ENCODE measurements around the gene EDA.

DNA sequence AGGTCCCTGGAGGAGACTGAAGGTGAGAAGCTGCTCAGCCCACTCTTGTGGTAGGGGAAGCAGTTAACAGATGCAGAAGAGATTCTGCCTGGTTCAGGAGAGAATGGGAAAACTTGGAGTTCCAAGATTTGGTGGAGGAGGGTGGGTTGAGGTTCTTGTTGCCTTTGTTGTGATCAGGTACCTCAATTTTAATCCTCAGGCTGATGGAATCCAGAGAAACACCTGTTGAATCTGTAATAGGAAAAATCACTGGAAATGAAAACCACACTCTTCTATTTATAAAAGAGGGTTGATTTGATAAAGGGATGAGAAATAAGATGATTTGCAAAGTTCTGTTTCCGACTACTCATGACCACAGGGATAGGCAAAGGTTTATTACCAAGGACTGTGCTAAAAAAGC lies 132.1 kb downstream of the EDA start:
- TF ChIP-seq, protein P1, sequence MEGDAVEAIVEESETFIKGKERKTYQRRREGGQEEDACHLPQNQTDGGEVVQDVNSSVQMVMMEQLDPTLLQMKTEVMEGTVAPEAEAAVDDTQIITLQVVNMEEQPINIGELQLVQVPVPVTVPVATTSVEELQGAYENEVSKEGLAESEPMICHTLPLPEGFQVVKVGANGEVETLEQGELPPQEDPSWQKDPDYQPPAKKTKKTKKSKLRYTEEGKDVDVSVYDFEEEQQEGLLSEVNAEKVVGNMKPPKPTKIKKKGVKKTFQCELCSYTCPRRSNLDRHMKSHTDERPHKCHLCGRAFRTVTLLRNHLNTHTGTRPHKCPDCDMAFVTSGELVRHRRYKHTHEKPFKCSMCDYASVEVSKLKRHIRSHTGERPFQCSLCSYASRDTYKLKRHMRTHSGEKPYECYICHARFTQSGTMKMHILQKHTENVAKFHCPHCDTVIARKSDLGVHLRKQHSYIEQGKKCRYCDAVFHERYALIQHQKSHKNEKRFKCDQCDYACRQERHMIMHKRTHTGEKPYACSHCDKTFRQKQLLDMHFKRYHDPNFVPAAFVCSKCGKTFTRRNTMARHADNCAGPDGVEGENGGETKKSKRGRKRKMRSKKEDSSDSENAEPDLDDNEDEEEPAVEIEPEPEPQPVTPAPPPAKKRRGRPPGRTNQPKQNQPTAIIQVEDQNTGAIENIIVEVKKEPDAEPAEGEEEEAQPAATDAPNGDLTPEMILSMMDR (IDR thresholded peaks at IDR 0.05), result no peak
- TF ChIP-seq EZH2 (IDR thresholded peaks at IDR 0.05) (no peak), EZH2phosphoT487 (IDR thresholded peaks at IDR 0.05) (no peak)
